ES-I3 (cell line): ENCODE results near the gene EML4.

ENCODE experiments used
- H3K36me3 ChIP-seq: 2 replicates; pipeline ENCODE4 v1.6.1; 2013; ENCODE audit warnings: mild to moderate bottlenecking, low read length, control low read depth, moderate library complexity; ENCODE audit not compliant: insufficient read depth
- H3K4me1 ChIP-seq: 2 replicates; pipeline ENCODE4 v1.6.1; 2013; ENCODE audit warnings: mild to moderate bottlenecking, control low read depth, low read length; ENCODE audit not compliant: insufficient read depth
- H3K9ac ChIP-seq: 2 replicates; pipeline ENCODE4 v1.6.1; 2013; ENCODE audit warnings: low read depth, mild to moderate bottlenecking, low read length, moderate library complexity
- H3K9me3 ChIP-seq: 2 replicates; pipeline ENCODE4 v1.6.1; 2013; ENCODE audit warnings: mild to moderate bottlenecking, low read length, moderate library complexity; ENCODE audit not compliant: control insufficient read depth, insufficient read depth

Gene EML4

DNA sequence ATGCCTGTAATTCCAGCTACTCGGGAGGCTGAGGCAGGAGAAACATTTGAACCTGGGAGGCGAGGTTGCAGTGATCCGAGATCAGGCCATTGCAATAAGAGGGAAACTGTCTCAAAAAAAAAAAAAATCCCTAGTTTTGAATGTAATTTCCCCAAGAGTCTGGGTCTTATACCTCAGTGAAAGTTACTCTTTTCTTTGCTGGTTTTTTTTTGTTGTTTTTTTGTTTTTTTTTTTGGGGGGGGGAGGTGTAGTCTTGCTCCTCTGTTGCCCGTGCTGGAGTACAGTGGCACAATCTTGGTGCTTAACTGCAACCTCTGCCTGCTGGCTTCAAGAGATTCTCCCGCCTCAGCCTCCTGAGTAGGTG is 22.8 kb downstream of the EML4 start:
- Histone ChIP-seq H3K9me3 (no peaks in the 10 kb centered on the region), H3K36me3 (no peaks in the 10 kb centered on the region), H3K9ac (no peak overlapping the region), H3K4me1 (peaks cover 18% of the 10 kb centered on the region)

DNA sequence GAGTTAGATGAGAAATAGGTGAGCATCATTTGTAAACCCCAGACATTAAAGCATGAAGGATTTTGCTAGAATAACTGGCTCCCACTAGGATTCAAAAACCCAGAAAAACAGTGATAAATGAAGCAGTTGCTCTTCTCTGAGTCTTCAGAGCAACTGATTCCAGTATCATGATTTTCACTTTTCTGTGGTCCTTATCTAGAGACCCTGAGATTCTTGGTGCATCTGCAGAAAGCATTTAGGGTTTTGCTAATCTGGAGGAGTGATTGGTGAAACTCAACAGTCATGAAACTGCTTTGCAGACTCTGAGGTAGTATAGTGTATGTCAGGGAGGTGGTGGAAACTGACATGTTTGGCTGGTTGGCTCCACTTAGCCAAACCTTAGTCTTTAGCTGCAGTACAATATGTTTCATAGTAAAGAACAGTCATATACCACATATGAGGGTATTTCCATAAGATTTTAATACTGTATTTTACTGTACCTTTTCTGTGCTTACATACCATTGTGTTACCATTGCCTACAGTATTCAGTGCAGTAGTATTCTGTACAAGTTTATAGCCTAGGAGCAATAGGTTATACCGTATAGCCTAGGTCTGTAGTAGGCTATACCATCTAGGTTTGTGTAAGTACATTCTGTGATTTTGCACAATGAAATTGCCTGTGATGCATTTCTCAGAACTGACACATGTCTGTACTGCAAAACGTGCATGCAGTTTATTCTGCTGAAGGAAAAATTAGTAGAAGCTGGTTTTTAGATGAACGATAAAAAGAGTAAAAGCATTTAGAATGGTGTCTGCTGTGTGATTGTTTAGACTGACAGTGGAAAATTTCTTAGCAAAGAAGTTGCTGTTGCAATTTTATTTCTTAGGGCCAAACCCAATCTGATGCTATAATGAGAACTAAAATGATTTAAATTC is 23.8 kb downstream of the EML4 start:
- no peaks in the 10 kb centered on the region for H3K9me3 ChIP-seq
- no peak overlapping the region for H3K9ac ChIP-seq
- peaks cover 18% of the 10 kb centered on the region for H3K4me1 ChIP-seq

DNA sequence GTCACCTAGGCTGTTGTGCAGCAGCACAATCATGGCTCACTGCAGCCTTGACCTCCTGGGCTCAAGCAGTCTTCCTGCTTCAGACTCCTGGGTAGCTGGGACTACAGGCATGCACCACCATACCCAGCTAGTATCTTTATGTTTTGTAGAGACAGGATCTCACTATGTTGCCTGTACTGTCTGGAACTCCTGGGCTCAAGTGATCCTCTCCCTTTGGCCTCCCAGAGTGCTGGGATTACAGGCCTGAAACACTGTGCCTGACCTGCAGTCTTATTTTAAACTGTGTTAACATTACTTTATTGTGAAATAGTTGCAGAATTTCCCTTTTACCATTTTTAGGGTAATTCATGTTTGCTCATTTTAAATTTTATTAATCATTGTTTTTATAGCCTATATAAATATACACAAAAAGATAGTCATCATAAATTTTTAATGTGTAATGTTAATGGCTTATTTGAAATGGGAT is 24.6 kb downstream of the EML4 start:
- H3K36me3 ChIP-seq, result no peaks in the 10 kb centered on the region; the same call in 1 of the 2 replicates
- no peaks in the 10 kb centered on the region for H3K9me3 ChIP-seq
- peaks cover 18% of the 10 kb centered on the region for H3K4me1 ChIP-seq
- H3K9ac ChIP-seq, result no peak overlapping the region

More for the DNA sequence above, 23.8 kb downstream of the EML4 start:
- H3K36me3 ChIP-seq, result no peaks in the 10 kb centered on the region

DNA sequence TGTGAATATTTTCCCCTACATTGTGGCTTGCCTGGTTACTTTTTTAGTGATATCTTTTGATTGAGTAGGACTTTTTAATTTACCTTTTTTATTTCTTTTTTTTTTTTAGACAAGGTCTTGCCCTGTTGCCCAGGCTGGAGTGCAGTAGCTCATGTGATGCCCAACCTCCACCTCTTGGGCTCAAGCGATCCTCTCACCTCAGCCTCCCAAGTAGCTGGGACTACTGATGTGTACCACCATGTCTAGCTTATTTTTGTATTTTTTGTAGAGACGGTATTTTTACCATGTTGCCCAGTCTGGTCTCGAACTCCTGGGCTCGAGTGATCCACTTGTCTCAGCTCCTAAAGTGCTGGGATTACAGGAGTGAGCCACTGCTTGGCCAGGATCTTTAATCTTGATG is 25.3 kb downstream of the EML4 start:
- H3K4me1 ChIP-seq, result peaks cover 18% of the 10 kb centered on the region
- H3K9me3 ChIP-seq, result no peaks in the 10 kb centered on the region

DNA sequence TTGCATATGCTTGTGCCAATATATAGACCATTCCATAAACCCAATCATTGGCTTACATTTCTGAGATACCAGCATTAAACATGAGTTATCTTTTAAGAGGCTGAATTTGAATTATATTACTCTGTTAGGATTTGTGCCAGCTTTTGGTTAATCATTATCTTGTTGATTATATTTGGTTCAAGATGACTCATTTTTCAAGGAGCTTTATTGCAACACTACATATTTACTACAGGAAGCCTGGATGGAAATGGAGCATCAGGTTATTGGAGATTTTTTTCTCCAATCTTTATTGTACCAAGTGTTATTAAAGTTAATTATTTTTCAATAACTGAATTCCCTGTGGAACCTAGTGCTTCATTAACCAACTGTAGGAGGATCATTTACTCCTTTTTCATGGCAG is 26.4 kb downstream of the EML4 start:
- no peak overlapping the region for H3K9ac ChIP-seq
- peaks cover 23% of the 10 kb centered on the region for H3K4me1 ChIP-seq
- no peaks in the 10 kb centered on the region for H3K9me3 ChIP-seq
- H3K36me3 ChIP-seq, result no peaks in the 10 kb centered on the region; the same call in 1 of the 2 replicates

More for the DNA sequence above, 25.3 kb downstream of the EML4 start:
- H3K36me3 ChIP-seq, result no peaks in the 10 kb centered on the region; the same call in 1 of the 2 replicates
- H3K9ac ChIP-seq, result no peak overlapping the region

DNA sequence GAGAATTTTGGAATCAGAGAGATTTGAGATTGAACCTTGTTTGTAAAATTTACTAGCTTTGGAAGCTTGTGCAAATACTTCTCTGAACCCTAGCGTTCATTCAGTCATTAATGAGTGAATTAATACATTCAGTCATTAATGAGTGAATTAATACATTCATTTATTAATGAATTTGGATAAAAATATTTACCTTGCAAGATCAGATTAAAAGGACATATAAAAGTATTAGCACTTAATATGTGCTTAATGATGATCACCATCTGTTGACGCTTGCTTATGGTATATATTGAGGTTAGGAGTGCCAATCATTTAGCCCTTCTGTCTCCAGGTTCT is 26.9 kb downstream of the EML4 start:
- no peaks in the 10 kb centered on the region for H3K9me3 ChIP-seq
- peaks cover 23% of the 10 kb centered on the region for H3K4me1 ChIP-seq
- no peaks in the 10 kb centered on the region; the same call in 1 of the 2 replicates for H3K36me3 ChIP-seq
- no peak overlapping the region; the same call in 1 of the 2 replicates for H3K9ac ChIP-seq

DNA sequence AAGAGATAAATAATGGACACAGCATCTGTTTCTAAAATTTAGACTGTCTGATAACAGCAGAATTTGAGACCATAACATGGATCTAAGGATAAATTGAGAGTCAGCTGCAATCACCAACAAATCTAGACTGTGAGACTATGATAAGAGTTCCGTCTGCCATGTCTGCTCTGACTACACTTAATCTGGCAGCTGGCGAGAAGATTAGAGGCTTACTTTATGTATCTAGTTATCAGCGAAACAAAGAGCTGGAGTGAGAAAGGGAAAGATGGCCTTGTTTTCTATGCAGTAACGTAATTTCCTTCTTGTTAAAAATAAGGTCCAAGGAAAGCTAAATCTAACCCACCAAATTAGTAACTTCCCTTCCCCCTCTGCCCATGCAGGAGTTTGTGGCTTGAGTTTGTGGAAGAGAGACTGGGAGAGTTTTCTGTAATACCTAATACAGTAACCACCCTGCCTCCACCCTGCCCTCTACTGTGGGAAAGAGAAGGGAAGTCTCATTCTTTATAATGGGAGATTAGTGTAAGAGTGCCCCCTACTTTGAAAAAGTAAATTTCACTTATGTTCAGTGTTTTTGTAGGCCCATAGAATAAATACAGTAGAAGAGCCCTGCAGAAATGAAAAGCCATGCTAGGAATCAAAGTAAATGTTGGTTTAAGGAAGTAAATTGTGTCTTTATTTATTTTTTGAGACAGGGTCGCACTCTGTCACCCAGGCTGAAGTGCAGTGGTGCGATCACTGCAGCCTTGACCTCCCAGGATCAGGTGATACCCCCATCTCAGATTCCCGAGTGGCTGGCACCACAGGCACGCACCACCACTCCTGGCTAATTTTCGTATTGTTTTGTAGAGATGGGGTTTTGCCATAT is 27.5 kb downstream of the EML4 start:
- H3K4me1 ChIP-seq, result peaks cover 23% of the 10 kb centered on the region
- H3K9me3 ChIP-seq, result no peaks in the 10 kb centered on the region
- no peaks in the 10 kb centered on the region; the same call in 1 of the 2 replicates for H3K36me3 ChIP-seq
- no peak overlapping the region; the same call in 1 of the 2 replicates for H3K9ac ChIP-seq

DNA sequence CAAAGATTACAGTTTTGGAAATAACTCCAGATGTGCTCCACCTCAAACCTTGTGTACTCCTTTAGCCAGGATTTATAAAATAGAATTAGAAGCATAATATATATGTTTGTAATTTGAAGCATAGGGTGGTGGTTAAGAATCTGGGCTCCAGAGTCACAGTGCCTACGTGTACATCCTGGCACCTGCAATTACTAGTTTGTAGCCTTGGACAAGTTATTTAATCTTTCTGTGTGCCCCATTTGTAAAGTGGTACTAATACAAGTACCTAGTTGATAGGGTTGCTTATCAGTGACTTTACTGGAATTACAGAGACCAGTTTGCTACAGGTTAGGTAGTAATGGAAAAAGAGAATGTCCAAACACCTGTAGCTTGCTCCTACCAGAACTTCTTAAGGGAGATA is 28.6 kb downstream of the EML4 start:
- H3K36me3 ChIP-seq, result no peaks in the 10 kb centered on the region; the same call in 1 of the 2 replicates
- peaks cover 21% of the 10 kb centered on the region for H3K4me1 ChIP-seq
- H3K9me3 ChIP-seq, result no peaks in the 10 kb centered on the region

DNA sequence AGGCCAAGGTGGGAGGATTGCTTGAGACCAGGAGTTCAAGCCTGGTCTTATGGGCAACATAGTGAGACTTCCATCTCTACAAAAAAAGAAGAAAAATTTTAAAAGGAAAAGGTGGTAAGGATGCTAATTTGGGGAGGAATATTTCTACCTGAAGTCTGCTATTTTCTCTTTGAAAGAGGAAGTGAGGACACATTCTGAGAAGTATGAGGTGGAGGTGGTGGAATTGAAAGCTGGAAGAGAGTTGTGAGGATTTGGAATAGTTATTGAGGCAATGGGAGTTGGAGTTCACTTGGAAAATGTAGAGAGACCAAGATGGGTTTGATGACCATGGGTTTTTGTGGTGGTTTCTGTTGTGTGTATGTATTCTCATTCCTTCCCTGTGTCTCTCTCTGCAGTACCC is 29.3 kb downstream of the EML4 start:
- H3K9me3 ChIP-seq, result no peaks in the 10 kb centered on the region
- H3K36me3 ChIP-seq, result no peaks in the 10 kb centered on the region; the same call in 1 of the 2 replicates
- no peak overlapping the region for H3K9ac ChIP-seq
- peaks cover 14% of the 10 kb centered on the region for H3K4me1 ChIP-seq

More for the DNA sequence above, 28.6 kb downstream of the EML4 start:
- no peak overlapping the region for H3K9ac ChIP-seq

DNA sequence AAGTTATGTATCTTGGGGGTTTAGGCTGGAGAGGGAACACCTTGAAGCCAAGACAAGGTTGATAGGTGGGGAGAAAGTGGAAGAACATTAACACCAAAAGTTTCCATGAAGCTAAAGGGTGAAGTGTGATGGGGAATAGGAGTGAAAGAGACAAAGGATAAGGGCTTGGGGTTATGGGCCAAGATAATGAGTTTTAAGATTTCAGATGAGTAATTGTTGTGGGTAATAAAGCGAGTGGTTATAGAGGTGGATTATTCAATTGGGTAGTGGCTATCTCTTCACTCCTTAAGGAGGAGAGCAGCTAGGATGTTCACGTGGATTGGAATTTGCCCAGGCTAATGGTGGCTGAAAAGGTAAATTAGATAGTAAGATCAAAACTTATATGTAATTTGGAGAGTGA is 29.8 kb downstream of the EML4 start:
- Histone ChIP-seq H3K36me3 (no peaks in the 10 kb centered on the region; the same call in 1 of the 2 replicates), H3K9ac (no peak overlapping the region), H3K9me3 (no peaks in the 10 kb centered on the region), H3K4me1 (peaks cover 11% of the 10 kb centered on the region)

DNA sequence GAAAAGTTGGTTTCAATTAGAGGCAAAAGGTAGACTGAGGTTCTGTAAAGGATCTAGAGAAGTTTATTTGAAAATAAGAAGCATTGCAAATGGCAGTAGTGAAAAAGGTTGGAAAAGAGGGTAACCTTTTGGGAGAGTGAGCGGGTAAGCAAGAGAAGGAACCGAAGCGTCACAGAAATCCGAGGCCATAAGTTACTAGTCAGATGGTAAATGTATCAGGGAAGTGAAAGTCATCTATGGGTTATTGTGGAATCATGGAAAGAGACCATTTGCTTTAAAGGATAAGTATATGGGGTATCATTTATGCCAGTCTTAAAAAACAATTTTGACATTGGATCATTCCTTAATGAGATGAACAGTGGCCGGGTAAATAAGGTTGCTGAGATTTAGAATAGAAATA is 30.5 kb downstream of the EML4 start:
- peaks cover 11% of the 10 kb centered on the region for H3K4me1 ChIP-seq
- no peaks in the 10 kb centered on the region for H3K9me3 ChIP-seq
- H3K36me3 ChIP-seq, result no peaks in the 10 kb centered on the region; the same call in 1 of the 2 replicates
- no peak overlapping the region for H3K9ac ChIP-seq

DNA sequence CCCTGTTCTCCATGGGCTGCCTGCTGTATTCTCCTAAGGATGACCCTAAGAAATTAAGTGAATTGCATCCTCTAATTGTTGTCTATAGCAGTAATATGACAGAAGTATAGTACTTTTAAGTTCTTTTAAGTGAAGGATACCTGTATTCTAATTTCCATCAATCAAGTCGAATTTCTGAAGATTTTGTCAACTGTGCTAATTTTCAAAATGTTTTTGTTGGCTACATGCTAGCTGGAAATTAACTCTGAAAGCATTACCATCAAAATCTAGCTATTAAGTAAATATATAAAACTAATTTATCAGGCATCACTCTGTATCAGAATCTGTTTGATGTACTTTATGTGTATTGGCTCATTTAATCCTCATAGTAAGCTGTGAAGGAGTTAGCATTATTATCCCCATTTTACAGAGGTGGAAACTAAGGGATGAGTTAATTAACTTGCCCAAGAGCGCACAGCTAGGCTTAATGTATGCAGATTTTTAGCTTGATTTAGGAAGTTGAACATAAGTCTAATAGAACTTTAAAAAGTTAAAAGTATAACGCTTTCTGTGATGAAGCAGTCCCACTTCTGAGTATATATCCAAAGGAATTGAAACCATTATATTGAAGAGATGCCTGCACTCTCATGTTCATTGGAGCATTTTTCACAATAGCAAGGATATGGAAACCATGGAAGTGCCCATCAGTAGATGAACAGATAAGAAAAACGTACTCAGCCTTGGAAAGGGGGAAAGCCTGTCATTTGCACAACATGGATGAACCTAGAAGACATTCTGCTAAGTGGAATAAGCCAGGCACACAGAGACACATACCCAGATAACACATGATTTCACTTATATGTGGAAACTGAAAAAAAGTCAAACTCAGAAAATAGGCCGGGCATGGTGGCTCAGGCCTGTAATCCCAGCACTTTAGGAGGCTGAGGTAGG is 32.0 kb downstream of the EML4 start:
- no peaks in the 10 kb centered on the region; the same call in 1 of the 2 replicates for H3K36me3 ChIP-seq
- H3K9me3 ChIP-seq, result no peaks in the 10 kb centered on the region
- H3K4me1 ChIP-seq, result peaks cover 9% of the 10 kb centered on the region
- H3K9ac ChIP-seq, result no peak overlapping the region

DNA sequence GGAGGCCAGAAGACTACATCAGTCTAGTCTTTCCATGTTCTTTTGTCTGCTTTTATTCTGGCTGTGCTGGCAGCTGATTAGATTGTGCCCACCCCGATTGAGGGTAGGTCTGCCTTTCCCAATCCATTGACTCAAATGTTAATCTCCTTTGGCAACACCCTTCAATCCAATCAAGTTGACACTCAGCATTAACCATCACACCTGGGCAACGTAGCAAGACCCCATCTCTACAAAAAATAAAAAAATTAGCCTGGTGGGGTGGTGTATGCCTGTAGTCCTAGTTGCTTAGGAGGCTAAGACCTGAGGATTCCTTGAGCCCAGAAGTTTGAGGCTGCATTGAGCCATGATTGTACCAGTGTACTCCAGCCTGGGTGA is 33.5 kb downstream of the EML4 start:
- Histone ChIP-seq H3K36me3 (no peaks in the 10 kb centered on the region; the same call in 1 of the 2 replicates), H3K9me3 (no peaks in the 10 kb centered on the region), H3K4me1 (peaks cover 5% of the 10 kb centered on the region), H3K9ac (no peak overlapping the region)
